Measurements from ENCODE around the gene MEF2C. TPM values are rescaled to one million over a fixed set of nuclear protein-coding genes. Genes with fewer than 3 reads are reported as not detected.

Gene MEF2C
- total RNA-seq, 1 experiment from 2014 or later = 13.0 TPM

GRCh38 chr5:88674356-88675167 is 208.4 kb downstream of the MEF2C start:
- TF ChIP-seq ZBTB33 (IDR thresholded peaks at IDR 0.05; ENCODE audit: extremely low read depth, insufficient replicate concordance, low read length) = no peak
- no peak for TF ChIP-seq CBX3 (IDR thresholded peaks at IDR 0.05; ENCODE audit: low read depth)
- TF ChIP-seq SRF (IDR thresholded peaks at IDR 0.05; ENCODE audit: low read depth) = no peak
- no peak overlapping the region for H3K4me2 ChIP-seq (ENCODE audit: low read length)
- no TSS peak for BruUV-seq (replicated peaks)
- ChIA-PET RAD21 (ENCODE audit: low non-redundant PET in 1 of 2, low total read pairs in 2 of 2, uncharacterized antibody in 2 of 2, unreplicated experiment in 2 of 2) (no interaction called here), POLR2A (no interaction called here), CTCF (no interaction called here)
- H3K9me3 ChIP-seq (ENCODE audit: control insufficient read depth in 1 of 2, insufficient read depth in 1 of 2, low read depth in 1 of 2, low read length in 2 of 2) = no peaks in the 10 kb centered on the region
- H3K27me3 ChIP-seq (ENCODE audit: insufficient read depth, low read length) = no peaks in the 10 kb centered on the region
- 0 out of 4 replicates have a peak, but pooled peaks cover 0 to 2% of the 10 kb centered on the region in 2 experiments for H3K4me1 ChIP-seq (ENCODE audit: control insufficient read depth in 1 of 2, insufficient read depth in 2 of 2, low read length in 2 of 2)
- H3K79me2 ChIP-seq (ENCODE audit: insufficient read depth, low read length) = no peaks in the 10 kb centered on the region
- no peak overlapping the region for H3K9ac ChIP-seq (ENCODE audit: low read length)
- H3K27ac ChIP-seq (ENCODE audit: low read depth, low read length) = no peak overlapping the region
- DNase-seq (ENCODE audit: low read depth, low spot score) (no peak), ATAC-seq (no peak)
- H3K9me2 ChIP-seq (ENCODE audit: insufficient read depth) = no peaks in the 10 kb centered on the region
- no peak overlapping the region for H3K4me3 ChIP-seq (replicated peaks in 1 of 2; ENCODE audit: low read depth in 1 of 2, low read length in 2 of 2)
- H2AFZ ChIP-seq (ENCODE audit: low read depth, low read length, poor library complexity, severe bottlenecking) = no peak overlapping the region
- no peaks in the 10 kb centered on the region for H3K36me3 ChIP-seq (ENCODE audit: control insufficient read depth in 1 of 2, insufficient read depth in 2 of 2, low read length in 2 of 2)
- intact Hi-C loops (cut with micrococcal nuclease) = no loop called here
- no peaks in the 10 kb centered on the region for H4K20me1 ChIP-seq (ENCODE audit: insufficient read depth)

- CTCF ChIA-PET = no interaction called here
- TF ChIP-seq SIN3A (IDR thresholded peaks at IDR 0.05; ENCODE audit: low read depth) = no peak
- no peak for TF ChIP-seq ZFX (IDR thresholded peaks at IDR 0.05)
- TF ChIP-seq POLR2A (IDR thresholded peaks at IDR 0.05; ENCODE audit: borderline replicate concordance, extremely low read depth, insufficient read depth, insufficient read length) = no peak
- no peak for TF ChIP-seq EZH2 (IDR thresholded peaks at IDR 0.05)
- no peak for TF ChIP-seq POLR2AphosphoS5 (IDR thresholded peaks at IDR 0.05; ENCODE audit: low read depth, low read length)
- no peak for TF ChIP-seq TCF7L2 (IDR thresholded peaks at IDR 0.05; ENCODE audit: borderline replicate concordance, extremely low read depth, insufficient read depth, insufficient read length)
- TF ChIP-seq FOSL1 (IDR thresholded peaks at IDR 0.05; ENCODE audit: low read depth) = no peak
- no peak for TF ChIP-seq EGR1 (IDR thresholded peaks at IDR 0.05; ENCODE audit: low read depth)
- TF ChIP-seq REST (IDR thresholded peaks at IDR 0.05; ENCODE audit: low read depth) = no peak
- TF ChIP-seq RAD21 (IDR thresholded peaks at IDR 0.05; ENCODE audit: low read depth) = no peak
These were observed 209.5 kb downstream of the MEF2C start for GRCh38 chr5:88673253-88674105.

More at GRCh38 chr5:88673253-88674105, 209.5 kb downstream of the MEF2C start:
- H3K4me2 ChIP-seq (ENCODE audit: low read length) = no peak overlapping the region
- no peaks in the 10 kb centered on the region for H3K27me3 ChIP-seq (ENCODE audit: insufficient read depth, low read length)
- H3K4me3 ChIP-seq (replicated peaks in 1 of 2; ENCODE audit: low read depth in 1 of 2, low read length in 2 of 2) = no peak overlapping the region
- intact Hi-C loops (cut with micrococcal nuclease) = no loop called here
- H4K20me1 ChIP-seq (ENCODE audit: insufficient read depth) = no peaks in the 10 kb centered on the region
- H3K36me3 ChIP-seq (ENCODE audit: control insufficient read depth in 1 of 2, insufficient read depth in 2 of 2, low read length in 2 of 2) = no peaks in the 10 kb centered on the region
- H3K9me3 ChIP-seq (ENCODE audit: control insufficient read depth in 1 of 2, insufficient read depth in 1 of 2, low read depth in 1 of 2, low read length in 2 of 2) = no peaks in the 10 kb centered on the region
- no peaks in the 10 kb centered on the region for H3K9me2 ChIP-seq (ENCODE audit: insufficient read depth)
- H3K27ac ChIP-seq (ENCODE audit: low read depth, low read length) = no peak overlapping the region
- ATAC-seq (no peak), DNase-seq (ENCODE audit: low read depth, low spot score) (no peak)
- H3K79me2 ChIP-seq (ENCODE audit: insufficient read depth, low read length) = no peaks in the 10 kb centered on the region
- RAD21 ChIA-PET (ENCODE audit: low non-redundant PET in 1 of 2, low total read pairs in 2 of 2, uncharacterized antibody in 2 of 2, unreplicated experiment in 2 of 2) = no interaction called here
- H2AFZ ChIP-seq (ENCODE audit: low read depth, low read length, poor library complexity, severe bottlenecking) = no peak overlapping the region
- no TSS peak for BruUV-seq (replicated peaks)
- H3K4me1 ChIP-seq (ENCODE audit: control insufficient read depth in 1 of 2, insufficient read depth in 2 of 2, low read length in 2 of 2) = 0 out of 4 replicates have a peak, but pooled peaks cover 0 to 2% of the 10 kb centered on the region in 2 experiments
- POLR2A ChIA-PET = no interaction called here
- no peak overlapping the region for H3K9ac ChIP-seq (ENCODE audit: low read length)
